SK-N-SH treated with all-trans-retinoic acid at 6 μM for 48 hours (cell line): ENCODE measurements around the gene TMEM94.

Experiments used
- ATAC-seq: fragments of 200-7000 bp; cut with Tn5 transposase; 3 replicates; pipeline ENCODE4 v1.9.1; 2020; ENCODE audit warnings: mild to moderate bottlenecking, moderate library complexity
- ARNTL ChIP-seq: fragments of 450-650 bp; formaldehyde crosslinking; IDR thresholded peaks from 2 replicates; pipeline ENCODE4 v1.5.0; 2020; ENCODE audit warnings: low read depth, mild to moderate bottlenecking, moderate library complexity, borderline replicate concordance
- BACH2 ChIP-seq: fragments of 250-450 bp; sonication (Bioruptor Pico); IDR thresholded peaks from 2 replicates; pipeline ENCODE4 v1.9.0; 2021; ENCODE audit warnings: mild to moderate bottlenecking, borderline replicate concordance
- CREB5 ChIP-seq: fragments of 250-450 bp; sonication (Bioruptor Pico); IDR thresholded peaks from 2 replicates; pipeline ENCODE4 v1.5.1; 2020; ENCODE audit warnings: low read depth, mild to moderate bottlenecking, moderate library complexity
- CSDC2 ChIP-seq: fragments of 250-450 bp; sonication (Bioruptor Pico); IDR thresholded peaks from 2 replicates; pipeline ENCODE4 v1.5.0; 2020; ENCODE audit warnings: mild to moderate bottlenecking, moderate library complexity
- CSRNP3 ChIP-seq: fragments of 250-450 bp; sonication (Bioruptor Pico); IDR thresholded peaks from 2 replicates; pipeline ENCODE4 v1.5.1; 2021; ENCODE audit warnings: mild to moderate bottlenecking, moderate library complexity
- ESRRG ChIP-seq: fragments of 250-450 bp; sonication (Bioruptor Pico); IDR thresholded peaks from 2 replicates; pipeline ENCODE4 v1.6.1; 2021; ENCODE audit warnings: mild to moderate bottlenecking
- GLIS3 ChIP-seq: fragments of 250-450 bp; sonication (Bioruptor Pico); IDR thresholded peaks from 2 replicates; pipeline ENCODE4 v1.5.0; 2020; ENCODE audit warnings: mild to moderate bottlenecking, moderate library complexity
- ISL1 ChIP-seq: fragments of 250-450 bp; sonication (Bioruptor Pico); IDR thresholded peaks from 2 replicates; pipeline ENCODE4 v2.1.2; 2022; ENCODE audit warnings: mild to moderate bottlenecking, moderate library complexity
- OSR1 ChIP-seq: fragments of 250-450 bp; sonication (Bioruptor Pico); IDR thresholded peaks from 2 replicates; pipeline ENCODE4 v1.8.0; 2022; ENCODE audit warnings: moderate library complexity, mild to moderate bottlenecking, inconsistent platforms
- PATZ1 ChIP-seq: fragments of 250-450 bp; sonication (Bioruptor Pico); IDR thresholded peaks from 2 replicates; pipeline ENCODE4 v1.8.0; 2020; ENCODE audit warnings: mild to moderate bottlenecking, moderate library complexity, borderline replicate concordance
- RARB ChIP-seq: fragments of 250-450 bp; sonication (Bioruptor Pico); IDR thresholded peaks from 2 replicates; pipeline ENCODE4 v1.8.0; 2021; ENCODE audit warnings: mild to moderate bottlenecking, moderate library complexity
- SNAI2 ChIP-seq: fragments of 250-450 bp; sonication (Bioruptor Pico); IDR thresholded peaks from 2 replicates; pipeline ENCODE4 v1.5.0; 2020; ENCODE audit warnings: mild to moderate bottlenecking, moderate library complexity
- ZC3H10 ChIP-seq: fragments of 250-450 bp; sonication (Bioruptor Pico); IDR thresholded peaks from 2 replicates; pipeline ENCODE4 v1.5.1; 2021; ENCODE audit warnings: mild to moderate bottlenecking, moderate library complexity
- ZFP3 ChIP-seq: fragments of 250-450 bp; sonication (Bioruptor Pico); IDR thresholded peaks from 2 replicates; pipeline ENCODE4 v1.5.0; 2020; ENCODE audit warnings: mild to moderate bottlenecking, moderate library complexity
- ZFP30 ChIP-seq: fragments of 450-650 bp; formaldehyde crosslinking; IDR thresholded peaks from 2 replicates; pipeline ENCODE4 v1.5.0; 2022; ENCODE audit warnings: mild to moderate bottlenecking, moderate library complexity
- ZNF565 ChIP-seq: fragments of 450-650 bp; formaldehyde crosslinking; conservative IDR thresholded peaks from 2 replicates; pipeline ENCODE4 v1.5.0; 2020; ENCODE audit warnings: low read depth, mild to moderate bottlenecking, moderate library complexity
- ZNF70 ChIP-seq: fragments of 450-650 bp; formaldehyde crosslinking; IDR thresholded peaks from 2 replicates; pipeline ENCODE4 v1.5.0; 2020; ENCODE audit warnings: mild to moderate bottlenecking, moderate library complexity
- ZNF8 ChIP-seq: fragments of 450-650 bp; formaldehyde crosslinking; IDR thresholded peaks from 2 replicates; pipeline ENCODE4 v1.5.0; 2020; ENCODE audit warnings: mild to moderate bottlenecking, moderate library complexity
- TF ChIP-seq, protein P1 (sequence below): fragments of 250-450 bp; sonication (Bioruptor Pico); IDR thresholded peaks from 2 replicates; pipeline ENCODE4 v1.5.0; 2020; ENCODE audit warnings: mild to moderate bottlenecking, moderate library complexity

The TMEM94 gene

GRCh38 chr17:75486151-75486550 is 29.7 kb downstream of the TMEM94 start:
- no peak for ATAC-seq
- TF ChIP-seq CSRNP3 (CRISPR knock-in tag): no peak
- TF ChIP-seq, protein P1, sequence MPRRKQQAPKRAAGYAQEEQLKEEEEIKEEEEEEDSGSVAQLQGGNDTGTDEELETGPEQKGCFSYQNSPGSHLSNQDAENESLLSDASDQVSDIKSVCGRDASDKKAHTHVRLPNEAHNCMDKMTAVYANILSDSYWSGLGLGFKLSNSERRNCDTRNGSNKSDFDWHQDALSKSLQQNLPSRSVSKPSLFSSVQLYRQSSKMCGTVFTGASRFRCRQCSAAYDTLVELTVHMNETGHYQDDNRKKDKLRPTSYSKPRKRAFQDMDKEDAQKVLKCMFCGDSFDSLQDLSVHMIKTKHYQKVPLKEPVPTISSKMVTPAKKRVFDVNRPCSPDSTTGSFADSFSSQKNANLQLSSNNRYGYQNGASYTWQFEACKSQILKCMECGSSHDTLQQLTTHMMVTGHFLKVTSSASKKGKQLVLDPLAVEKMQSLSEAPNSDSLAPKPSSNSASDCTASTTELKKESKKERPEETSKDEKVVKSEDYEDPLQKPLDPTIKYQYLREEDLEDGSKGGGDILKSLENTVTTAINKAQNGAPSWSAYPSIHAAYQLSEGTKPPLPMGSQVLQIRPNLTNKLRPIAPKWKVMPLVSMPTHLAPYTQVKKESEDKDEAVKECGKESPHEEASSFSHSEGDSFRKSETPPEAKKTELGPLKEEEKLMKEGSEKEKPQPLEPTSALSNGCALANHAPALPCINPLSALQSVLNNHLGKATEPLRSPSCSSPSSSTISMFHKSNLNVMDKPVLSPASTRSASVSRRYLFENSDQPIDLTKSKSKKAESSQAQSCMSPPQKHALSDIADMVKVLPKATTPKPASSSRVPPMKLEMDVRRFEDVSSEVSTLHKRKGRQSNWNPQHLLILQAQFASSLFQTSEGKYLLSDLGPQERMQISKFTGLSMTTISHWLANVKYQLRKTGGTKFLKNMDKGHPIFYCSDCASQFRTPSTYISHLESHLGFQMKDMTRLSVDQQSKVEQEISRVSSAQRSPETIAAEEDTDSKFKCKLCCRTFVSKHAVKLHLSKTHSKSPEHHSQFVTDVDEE (CRISPR knock-in tag): no peak
- TF ChIP-seq ZNF70 (CRISPR knock-in tag): no peak
- no peak for TF ChIP-seq ZFP30 (CRISPR knock-in tag)
- no peak for TF ChIP-seq PATZ1
- TF ChIP-seq ESRRG (CRISPR knock-in tag): no peak
- no peak for TF ChIP-seq ZNF565 (CRISPR knock-in tag)

DNA sequence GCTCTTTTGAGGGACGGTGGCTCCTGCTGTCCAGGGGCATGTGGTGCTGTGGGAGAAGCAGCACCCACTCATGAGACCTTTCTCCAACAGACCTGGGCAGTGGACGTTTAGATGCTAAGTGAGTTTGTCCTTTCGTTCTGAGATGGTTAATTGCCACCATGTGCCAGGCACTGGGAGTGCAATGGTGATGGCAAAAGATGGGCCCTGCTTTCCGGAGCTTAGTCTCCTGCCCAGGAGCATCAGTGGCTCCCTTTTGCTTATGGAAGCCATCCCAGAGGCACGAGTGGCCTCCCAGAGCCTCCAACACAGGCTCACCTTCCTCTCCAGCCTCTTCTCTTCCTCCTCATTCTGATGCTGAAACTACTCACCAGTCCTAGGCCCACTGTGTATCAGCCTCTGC is 30.5 kb downstream of the TMEM94 start:
- no peak for TF ChIP-seq GLIS3 (CRISPR knock-in tag)
- TF ChIP-seq ZNF8 (CRISPR knock-in tag): no peak
- no peak for TF ChIP-seq ZNF565 (CRISPR knock-in tag)
- TF ChIP-seq, protein P1 (CRISPR knock-in tag): no peak
- no peak for TF ChIP-seq ZFP30 (CRISPR knock-in tag)
- no peak for TF ChIP-seq SNAI2
- no peak for TF ChIP-seq RARB (CRISPR knock-in tag)
- no peak for TF ChIP-seq ZC3H10 (CRISPR knock-in tag)
- no peak for TF ChIP-seq ESRRG (CRISPR knock-in tag)
- no peak for TF ChIP-seq BACH2 (CRISPR knock-in tag)
- no peak for TF ChIP-seq CSRNP3 (CRISPR knock-in tag)
- no peak for TF ChIP-seq CREB5 (CRISPR knock-in tag)
- no peak for TF ChIP-seq CSDC2 (CRISPR knock-in tag)
- TF ChIP-seq ZNF70 (CRISPR knock-in tag): no peak
- TF ChIP-seq PATZ1: no peak
- TF ChIP-seq ZFP3 (CRISPR knock-in tag): no peak
- no peak for TF ChIP-seq OSR1 (CRISPR knock-in tag)
- no peak for TF ChIP-seq ARNTL (CRISPR knock-in tag)
- TF ChIP-seq ISL1 (CRISPR knock-in tag): no peak
- no peak for ATAC-seq
